Inferior parietal cortex (tissue), 1 donor: ENCODE results near the gene MTMR2.

ENCODE experiments used
- DNase-seq: peaks from one replicate; pipeline ENCODE4 v3.0.0-alpha.2; 2016; ENCODE audit errors: extremely low spot score

MTMR2 gene

GRCh38 chr11:95918056-95918455 is 5.9 kb downstream of the MTMR2 start:
- DNase-seq = no peak

- no peak for DNase-seq
Measured at GRCh38 chr11:95917193-95918036, 6.5 kb downstream of the MTMR2 start.

DNA sequence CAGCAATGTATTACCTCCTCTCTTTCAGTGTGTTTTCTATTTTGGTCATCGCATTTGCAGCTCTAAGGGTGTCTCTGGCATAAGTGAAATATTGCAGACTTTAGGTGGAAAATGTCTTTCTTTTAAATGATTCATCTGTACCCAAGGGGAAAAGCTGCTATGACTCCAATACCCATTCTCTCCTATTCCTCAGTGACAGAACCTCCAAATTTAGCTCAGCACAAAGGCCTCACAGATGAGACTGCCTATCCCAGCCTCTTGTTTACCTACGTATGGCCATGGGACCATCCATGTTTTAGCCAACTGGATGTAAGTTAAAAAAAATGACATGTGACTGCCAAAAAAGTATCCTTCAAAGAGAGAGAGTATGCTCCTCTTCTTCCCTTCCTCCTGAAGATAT is 7.9 kb downstream of the MTMR2 start:
- no peak for DNase-seq

DNA sequence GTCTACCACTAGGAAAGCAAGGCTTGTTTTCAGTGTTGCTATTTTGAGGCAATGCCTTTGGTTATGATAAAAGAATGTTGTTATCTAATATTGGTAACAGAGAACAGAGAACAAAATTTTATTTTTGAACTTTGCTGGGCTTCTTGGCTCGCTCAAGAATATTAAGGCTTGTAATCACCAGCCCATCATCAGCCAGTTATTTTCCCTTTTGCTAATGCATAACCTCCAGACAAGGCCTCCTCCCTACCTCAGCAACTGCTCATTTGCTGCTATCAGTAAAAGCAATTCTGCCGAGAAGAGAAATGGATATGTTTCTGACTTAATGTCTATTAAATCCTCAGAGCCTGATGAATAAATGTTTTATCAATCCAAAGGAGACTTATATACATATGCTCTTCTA is 8.9 kb downstream of the MTMR2 start:
- no peak for DNase-seq

DNA sequence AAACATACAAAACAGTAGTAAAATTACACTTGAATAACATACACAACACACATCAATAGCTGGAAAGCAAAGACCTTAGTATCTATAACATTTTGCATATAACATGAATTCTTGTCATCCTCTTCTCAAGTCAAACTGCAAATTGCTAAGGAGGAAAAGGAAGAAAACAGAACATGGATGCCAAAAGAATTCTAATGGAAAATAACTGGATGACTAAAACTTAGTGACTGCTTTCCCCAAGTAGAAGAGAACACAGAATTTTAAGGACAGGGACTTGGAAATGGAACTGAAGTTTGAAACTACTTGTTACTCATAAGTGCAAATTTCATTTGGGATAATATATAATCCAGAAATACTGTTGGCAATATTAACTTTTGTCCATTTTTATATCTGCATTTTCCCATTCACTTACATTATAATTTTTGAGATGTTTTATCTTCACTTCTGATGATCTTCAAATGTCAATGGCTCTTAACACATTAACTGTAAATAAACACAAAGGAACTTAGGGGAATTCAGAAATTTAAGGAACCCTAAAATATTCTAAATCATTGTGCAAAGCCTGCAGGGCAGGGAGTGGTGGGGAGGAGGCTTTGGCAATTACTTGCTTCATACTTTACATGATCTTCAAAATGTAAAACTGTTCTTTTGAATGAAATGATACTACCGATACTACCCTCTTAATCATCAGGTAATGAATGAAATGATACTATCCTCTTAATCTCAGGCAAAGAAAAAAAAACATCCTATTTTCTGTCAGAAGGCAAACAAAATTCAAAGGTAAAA is 9.9 kb downstream of the MTMR2 start:
- DNase-seq = no peak

- no peak for DNase-seq
Measured at GRCh38 chr11:95912902-95913560, 10.9 kb downstream of the MTMR2 start.

DNA sequence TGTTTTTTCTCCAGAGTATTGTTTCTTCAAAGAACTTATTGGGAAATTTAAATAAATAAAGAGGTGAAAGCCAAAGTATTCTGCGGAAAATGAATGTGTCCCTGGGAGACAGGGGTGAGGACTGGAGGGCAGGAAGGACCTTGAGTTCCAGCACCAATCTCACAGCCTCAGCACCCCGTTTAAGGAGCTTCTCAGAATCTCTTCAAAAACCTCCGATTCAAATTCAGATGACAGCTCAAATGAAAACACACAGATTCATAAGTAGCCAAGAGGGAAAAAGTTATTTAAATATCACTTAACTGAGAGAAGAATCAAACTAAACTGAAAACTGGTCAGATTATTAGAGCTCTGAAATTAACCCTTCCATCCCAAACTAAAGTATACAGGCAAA is 12.5 kb downstream of the MTMR2 start:
- no peak for DNase-seq

GRCh38 chr11:95910638-95911368 is 13.1 kb downstream of the MTMR2 start:
- peak; percentile 66 for DNase-seq

DNA sequence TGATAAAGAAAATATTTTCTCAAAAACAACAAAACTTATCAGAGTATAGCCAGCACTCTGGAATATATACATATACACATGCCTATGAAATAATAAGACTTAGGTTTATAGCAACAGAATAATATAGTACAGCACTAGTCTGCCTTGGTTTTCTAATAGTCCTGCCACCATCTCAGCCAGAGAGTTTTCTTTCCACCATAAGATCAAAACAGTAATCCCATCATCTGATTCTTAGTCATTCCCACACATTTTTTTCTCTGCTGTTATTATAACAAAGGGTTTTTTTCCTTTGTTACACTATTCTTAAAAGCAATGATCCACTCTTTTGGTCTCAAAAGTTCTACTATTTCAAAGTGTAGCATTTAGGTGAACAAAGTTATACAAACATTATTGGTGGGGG is 15.1 kb downstream of the MTMR2 start:
- DNase-seq = no peak

DNA sequence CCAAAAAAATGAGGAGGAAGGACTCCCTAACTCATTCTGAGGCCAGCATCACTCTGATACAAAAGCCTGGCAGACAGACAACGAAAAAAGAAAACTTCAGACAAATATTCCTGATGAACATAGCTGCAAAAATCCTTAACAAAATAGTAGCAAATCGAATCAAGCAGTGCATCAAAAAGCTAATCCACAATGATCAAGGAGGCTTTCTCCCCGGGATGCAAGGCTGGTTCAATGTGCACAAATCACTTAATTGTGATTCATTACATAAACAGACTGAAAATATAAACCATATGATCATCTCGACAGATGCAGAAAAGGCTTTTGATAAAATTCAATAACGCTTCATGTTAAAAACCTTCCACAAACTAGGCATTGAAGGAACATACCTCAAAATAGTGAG is 16.4 kb downstream of the MTMR2 start:
- no peak for DNase-seq

GRCh38 chr11:95904009-95904650 is 19.8 kb downstream of the MTMR2 start:
- DNase-seq = no peak

- DNase-seq = no peak
Measured at GRCh38 chr11:95898782-95899181, 25.1 kb downstream of the MTMR2 start.

DNA sequence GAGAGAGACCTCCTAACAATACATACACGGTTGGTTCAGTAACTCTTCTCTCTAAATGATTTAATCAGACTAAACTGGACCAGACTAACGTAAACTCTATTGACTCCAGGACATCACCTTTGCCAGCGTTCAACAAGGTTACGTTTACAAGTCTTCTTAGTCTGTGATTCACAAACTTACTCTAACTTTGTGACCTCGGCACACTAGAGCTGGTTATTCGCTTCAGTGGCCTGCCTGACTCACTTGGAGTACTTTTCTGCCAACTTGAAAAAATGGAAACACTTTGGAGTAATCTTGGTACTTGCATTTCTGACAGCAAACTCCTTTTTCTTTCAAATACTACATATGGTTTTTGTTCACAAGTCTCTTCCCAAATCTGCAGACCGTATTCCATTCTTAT is 26.2 kb downstream of the MTMR2 start:
- no peak for DNase-seq

GRCh38 chr11:95895815-95896214 is 28.1 kb downstream of the MTMR2 start:
- no peak for DNase-seq

GRCh38 chr11:95892892-95893570 is 30.9 kb downstream of the MTMR2 start:
- no peak for DNase-seq

GRCh38 chr11:95892492-95892891 is 31.4 kb downstream of the MTMR2 start:
- DNase-seq = no peak

GRCh38 chr11:95891423-95892170 is 32.3 kb downstream of the MTMR2 start:
- no peak for DNase-seq

DNA sequence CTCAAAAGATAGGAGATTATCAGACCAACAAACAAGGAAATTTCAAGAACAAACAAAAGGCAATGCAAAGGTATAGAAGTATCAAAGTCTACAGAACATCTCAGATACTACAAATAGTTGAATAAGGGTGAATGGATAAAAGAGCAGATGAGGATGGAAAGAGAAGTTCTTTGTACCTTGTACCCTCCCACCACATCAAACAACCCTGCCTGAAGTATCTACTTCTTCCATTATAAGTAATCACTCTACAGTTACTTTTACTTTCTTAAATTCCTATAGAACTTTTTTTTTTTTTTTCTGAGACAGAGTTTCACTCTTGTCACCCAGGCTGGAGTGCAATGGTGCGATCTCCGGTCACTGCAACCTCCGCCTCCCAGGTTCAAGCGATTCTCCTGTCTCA is 35.1 kb downstream of the MTMR2 start:
- DNase-seq = no peak

DNA sequence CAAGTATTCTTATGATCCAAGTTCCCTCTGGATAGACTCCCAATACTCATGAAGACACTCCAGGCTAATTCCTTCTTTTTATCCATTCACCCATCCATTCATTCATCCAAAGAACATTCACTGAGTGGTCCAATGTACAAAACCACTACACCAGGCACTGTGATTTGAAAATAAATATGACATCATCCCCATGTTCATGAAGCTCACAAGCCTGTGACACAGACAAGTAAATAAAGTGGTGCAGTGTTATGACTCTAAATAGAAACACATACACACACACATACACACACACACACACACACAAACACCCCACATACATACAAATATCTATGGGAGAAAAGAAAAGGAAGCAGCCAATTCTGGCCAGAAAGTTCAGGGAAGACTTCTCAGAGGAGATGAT is 35.5 kb downstream of the MTMR2 start:
- DNase-seq = no peak

- no peak for DNase-seq
Measured at GRCh38 chr11:95886462-95886861, 37.4 kb downstream of the MTMR2 start.
